SU-DHL-6 (cell line): ENCODE results near the gene CCNJL.

ENCODE experiments used
- EZH2phosphoT487 ChIP-seq: fragments of 200-600 bp; sonication (generic), shearing (Covaris generic); conservative IDR thresholded peaks from 2 replicates; pipeline ENCODE4 v1.6.1; 2018; ENCODE audit warnings: mild to moderate bottlenecking, antibody characterized with exemption, low read length, moderate library complexity, mixed read lengths
- TF ChIP-seq, protein P1 (sequence below): fragments of 200-600 bp; sonication (generic); IDR thresholded peaks from one replicate; pipeline ENCODE4 v1.5.1; 2017; ENCODE audit warnings: antibody characterized with exemption, mild to moderate bottlenecking, low read length, moderate library complexity; ENCODE audit not compliant: insufficient read depth, poor library complexity, severe bottlenecking

DNA sequence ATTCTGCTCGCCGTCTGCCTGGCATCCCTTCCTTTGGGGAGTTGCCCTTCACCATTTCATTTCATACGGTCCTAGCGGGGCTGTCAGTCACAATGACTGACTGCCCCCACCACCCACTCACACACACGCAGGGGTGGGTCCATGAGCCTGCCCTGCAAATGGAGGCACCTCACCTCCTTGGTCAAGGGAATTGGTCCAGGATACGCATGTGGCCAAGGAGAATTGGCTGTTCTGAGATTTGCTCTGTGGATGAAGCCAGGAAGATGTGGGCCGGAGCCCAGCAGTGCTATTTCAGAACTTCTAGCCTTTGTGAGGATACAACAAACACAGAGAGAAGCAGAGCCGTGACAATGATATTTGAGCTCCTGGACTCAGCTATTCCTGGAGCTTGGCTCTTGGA is 41.0 kb upstream of the CCNJL start:
- TF ChIP-seq, protein P1, sequence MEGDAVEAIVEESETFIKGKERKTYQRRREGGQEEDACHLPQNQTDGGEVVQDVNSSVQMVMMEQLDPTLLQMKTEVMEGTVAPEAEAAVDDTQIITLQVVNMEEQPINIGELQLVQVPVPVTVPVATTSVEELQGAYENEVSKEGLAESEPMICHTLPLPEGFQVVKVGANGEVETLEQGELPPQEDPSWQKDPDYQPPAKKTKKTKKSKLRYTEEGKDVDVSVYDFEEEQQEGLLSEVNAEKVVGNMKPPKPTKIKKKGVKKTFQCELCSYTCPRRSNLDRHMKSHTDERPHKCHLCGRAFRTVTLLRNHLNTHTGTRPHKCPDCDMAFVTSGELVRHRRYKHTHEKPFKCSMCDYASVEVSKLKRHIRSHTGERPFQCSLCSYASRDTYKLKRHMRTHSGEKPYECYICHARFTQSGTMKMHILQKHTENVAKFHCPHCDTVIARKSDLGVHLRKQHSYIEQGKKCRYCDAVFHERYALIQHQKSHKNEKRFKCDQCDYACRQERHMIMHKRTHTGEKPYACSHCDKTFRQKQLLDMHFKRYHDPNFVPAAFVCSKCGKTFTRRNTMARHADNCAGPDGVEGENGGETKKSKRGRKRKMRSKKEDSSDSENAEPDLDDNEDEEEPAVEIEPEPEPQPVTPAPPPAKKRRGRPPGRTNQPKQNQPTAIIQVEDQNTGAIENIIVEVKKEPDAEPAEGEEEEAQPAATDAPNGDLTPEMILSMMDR, result no peak
- TF ChIP-seq EZH2phosphoT487, result no peak
